GM21737 (cell line): Measurements from ENCODE around the gene PARD3.
"Not testable (repeated sequence)": the region's sequence is repeated elsewhere in the genome, so short reads cannot be mapped to it uniquely, and the experiment has no call there.

Experiments
- ATAC-seq: cut with Tn5 transposase; IDR thresholded peaks from one replicate; pipeline ENCODE4 v1.9.1; 2021; ENCODE audit warnings: mild to moderate bottlenecking, moderate library complexity; ENCODE audit not compliant: unreplicated experiment

The PARD3 gene

GRCh38 chr10:34075254-34075926 is 739.7 kb downstream of the PARD3 start:
- no peak for ATAC-seq

- no peak for ATAC-seq
Measured at GRCh38 chr10:34074051-34074450, 741.0 kb downstream of the PARD3 start.

GRCh38 chr10:34067741-34068140 is 747.4 kb downstream of the PARD3 start:
- not testable (repeated sequence) for ATAC-seq

GRCh38 chr10:34063592-34063991 is 751.5 kb downstream of the PARD3 start:
- ATAC-seq = no peak

- ATAC-seq = no peak
Measured at GRCh38 chr10:34061841-34062240, 753.3 kb downstream of the PARD3 start.
